GM23338 (cell line): ENCODE measurements around the gene GRIN2C.

Source experiments
- CREB1 ChIP-seq: fragments of 250-450 bp; sonication (Bioruptor Pico); IDR thresholded peaks from 2 replicates; pipeline ENCODE4 v1.5.0; 2020; ENCODE audit warnings: low read depth, mild to moderate bottlenecking, moderate library complexity
- CTCF ChIP-seq, 2 experiments: fragments of 200-600 bp in 1 of 2; sonication (generic) in 1 of 2; conservative IDR thresholded peaks; 2 replicates each; pipeline versions ENCODE4 v1.5.1 to v1.6.1; 2016 to 2017; ENCODE audit warnings: antibody characterized with exemption in 2 of 2, low read depth in 2 of 2, mild to moderate bottlenecking in 2 of 2, moderate library complexity in 1 of 2
- ETS1 ChIP-seq: IDR thresholded peaks from 2 replicates; pipeline ENCODE4 v1.6.1; 2016; ENCODE audit warnings: antibody characterized with exemption
- EZH2 ChIP-seq: fragments of 200-600 bp; sonication (generic); IDR thresholded peaks from one replicate; pipeline ENCODE4 v1.8.0; 2017; ENCODE audit warnings: antibody characterized with exemption, mild to moderate bottlenecking, low read depth; ENCODE audit not compliant: unreplicated experiment
- NANOG ChIP-seq: IDR thresholded peaks from 2 replicates; pipeline ENCODE4 v1.6.1; 2016; ENCODE audit warnings: antibody characterized with exemption, borderline replicate concordance
- POLR2AphosphoS5 ChIP-seq: IDR thresholded peaks from 2 replicates; pipeline ENCODE4 v1.6.1; 2016; ENCODE audit warnings: antibody characterized with exemption, low read depth
- STAT1 ChIP-seq: IDR thresholded peaks from one replicate; pipeline ENCODE4 v1.6.1; 2016; ENCODE audit warnings: antibody characterized with exemption; ENCODE audit not compliant: unreplicated experiment

GRCh38 chr17:74822335-74822938, 37.2 kb downstream of the GRIN2C start:
- TF ChIP-seq EZH2 (no peak), CREB1 (CRISPR knock-in tag) (no peak), POLR2AphosphoS5 (no peak), ETS1 (no peak), CTCF (conservative IDR thresholded peaks at IDR 0.05; ENCODE audit: low read depth in 2 of 2) (no peak), STAT1 (no peak), NANOG (no peak)
